Activated T-cell treated with anti-CD3 and anti-CD28 coated beads, Interleukin-2, amount 50 U/mL, for 1 hour (primary cell): ENCODE results near the gene SND1.
"Not testable (repeated sequence)": the region's sequence is repeated elsewhere in the genome, so short reads cannot be mapped to it uniquely, and the experiment has no call there.

ENCODE experiments used
- DNase-seq: peaks from one replicate; pipeline ENCODE4 v3.0.0-alpha.2; 2020

SND1 gene

DNA sequence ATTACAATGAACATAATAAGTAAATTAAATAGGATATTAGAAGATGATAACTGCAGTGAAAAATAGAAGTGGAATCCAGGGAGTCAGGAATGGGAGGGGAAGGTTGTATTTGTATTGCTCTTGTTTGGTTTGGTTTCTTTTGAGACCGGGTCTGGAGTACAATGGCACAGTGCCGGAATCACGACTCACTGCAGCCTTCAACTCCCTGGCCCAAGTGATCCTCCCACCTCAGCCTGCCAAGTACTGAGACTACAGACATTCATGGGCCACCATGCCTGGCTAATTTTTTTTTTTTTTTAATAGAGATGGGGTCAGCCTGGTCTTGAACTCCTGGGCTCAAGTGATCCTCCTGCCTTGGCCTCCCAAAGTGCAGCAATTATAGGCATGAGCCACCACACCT lies 439.1 kb downstream of the SND1 start:
- no peak for DNase-seq

DNA sequence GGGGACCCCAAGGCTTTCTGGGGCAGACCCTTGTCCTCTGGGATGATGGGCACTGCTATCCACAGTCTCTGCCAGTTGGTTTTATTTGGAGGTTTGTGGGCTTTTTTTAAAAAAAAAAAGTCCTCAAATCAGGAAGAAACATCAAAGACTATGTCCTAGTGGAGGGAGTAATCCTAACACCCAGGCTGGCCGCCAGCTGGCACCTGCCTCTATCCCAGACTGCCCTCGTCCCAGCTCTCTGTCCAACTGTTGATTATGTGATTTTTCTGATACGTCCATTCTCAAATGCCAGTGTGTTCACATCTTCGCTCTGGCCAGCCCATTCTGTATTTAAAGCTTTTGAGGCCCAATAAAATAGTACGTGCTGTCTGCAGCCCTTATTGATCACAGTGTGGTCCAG lies 440.2 kb downstream of the SND1 start:
- no peak for DNase-seq

DNA sequence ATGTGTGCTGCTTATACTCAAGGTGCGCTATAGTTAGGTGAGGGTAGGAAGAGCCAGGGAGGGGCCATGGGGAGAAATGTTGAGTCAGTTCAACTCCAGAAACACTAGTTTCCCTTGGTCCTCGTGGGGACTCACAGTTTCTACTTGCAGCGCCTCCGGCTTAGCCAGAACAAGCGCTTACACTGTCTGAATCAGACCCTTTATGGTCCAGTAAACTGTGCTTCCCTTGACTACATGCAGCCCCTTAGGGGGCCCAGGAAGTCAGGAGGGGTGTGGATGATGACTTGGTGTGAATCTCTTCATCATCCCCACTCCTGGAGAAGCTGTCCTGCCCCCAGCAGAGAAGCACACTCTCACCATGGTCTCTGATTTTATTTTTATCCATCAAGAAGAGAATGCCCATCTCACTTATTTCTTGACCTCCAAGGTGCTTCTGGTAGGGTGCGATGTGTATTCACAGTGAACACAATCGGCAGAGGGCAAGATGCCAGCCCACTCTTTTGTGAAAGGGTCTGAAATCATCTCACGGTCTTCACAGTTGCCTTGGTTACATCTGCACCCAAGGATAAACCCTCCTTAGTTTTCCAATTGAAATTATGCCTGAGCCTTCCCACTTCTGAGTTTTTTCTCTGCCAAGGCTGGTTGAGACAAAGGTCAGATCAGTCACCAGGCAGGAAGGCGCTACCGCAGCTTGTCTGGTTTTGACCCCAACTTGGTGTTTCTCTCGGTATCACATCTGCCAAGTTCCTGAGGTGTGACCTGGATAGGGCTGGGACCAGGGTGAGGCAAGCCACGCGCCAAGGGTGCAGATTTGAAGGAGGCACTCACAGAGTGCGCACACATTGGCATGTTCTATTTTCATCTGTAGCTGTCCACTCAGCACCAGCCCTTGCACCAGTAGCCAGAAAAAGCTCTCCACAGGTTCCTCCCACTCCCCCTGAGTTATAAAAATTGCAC lies 441.9 kb downstream of the SND1 start:
- DNase-seq, result no peak

DNA sequence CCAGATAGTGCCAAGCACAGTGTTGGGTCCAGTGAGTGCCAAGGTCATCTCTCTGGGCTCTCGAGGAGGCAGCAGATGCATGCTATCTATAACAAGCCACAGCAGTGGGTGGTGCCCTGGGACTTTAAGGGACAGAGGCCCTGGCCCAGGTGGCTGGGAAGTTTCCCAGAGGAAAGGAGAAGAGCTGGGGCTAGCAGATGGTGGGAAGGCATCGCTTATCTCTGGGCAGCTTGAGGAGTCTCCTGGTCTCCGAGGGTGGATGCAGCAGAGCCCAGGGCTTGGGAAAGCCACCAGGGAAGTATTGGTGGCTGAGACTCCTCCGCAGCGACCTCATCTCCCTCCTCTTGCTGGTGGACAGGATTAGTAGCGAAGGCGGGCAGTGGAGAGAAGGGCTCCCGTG lies 442.7 kb downstream of the SND1 start:
- no peak for DNase-seq

DNA sequence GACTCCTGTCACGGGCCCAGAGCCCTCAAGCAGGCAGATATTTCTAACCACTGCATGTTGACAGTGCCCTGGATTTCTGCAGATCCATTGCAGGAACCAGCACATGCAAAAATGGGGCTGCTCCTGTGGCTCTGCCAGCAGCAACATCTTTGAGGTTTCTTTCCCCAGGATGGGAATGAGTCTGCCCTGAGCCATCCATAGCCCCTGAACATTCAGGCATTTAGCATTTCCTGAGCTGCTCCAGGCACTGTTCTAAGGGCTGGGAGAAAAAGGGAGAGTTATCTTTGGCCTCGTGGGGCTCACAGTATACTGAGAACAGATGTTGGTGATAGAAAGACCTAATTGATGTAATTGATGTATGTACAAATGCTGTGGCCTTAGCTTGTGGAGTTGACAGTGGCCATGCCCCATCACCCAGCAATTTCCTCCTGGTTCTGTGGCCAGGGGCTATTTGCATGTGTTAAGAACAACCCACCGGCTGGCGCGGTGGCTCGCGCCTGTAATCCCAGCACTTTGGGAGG lies 445.3 kb downstream of the SND1 start:
- no peak for DNase-seq

DNA sequence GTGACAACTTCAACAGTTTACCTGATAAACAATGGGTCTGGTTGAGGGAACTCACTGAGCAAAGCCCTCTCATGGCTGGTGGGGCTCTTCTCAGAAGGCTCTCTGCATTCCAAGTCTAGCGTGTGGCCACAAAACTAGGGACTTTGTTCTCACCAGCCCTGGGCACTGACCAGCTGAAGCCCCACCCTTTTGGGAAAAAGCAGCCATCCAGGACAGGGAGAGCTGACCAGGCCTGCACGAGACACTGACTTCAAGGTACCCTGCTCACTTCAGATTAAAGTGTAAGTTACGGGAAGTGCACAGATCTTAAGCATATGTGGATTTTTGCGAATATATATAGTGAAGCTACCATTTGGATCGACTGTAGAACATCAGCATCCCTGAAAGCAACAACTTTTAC lies 446.6 kb downstream of the SND1 start:
- DNase-seq, result no peak

DNA sequence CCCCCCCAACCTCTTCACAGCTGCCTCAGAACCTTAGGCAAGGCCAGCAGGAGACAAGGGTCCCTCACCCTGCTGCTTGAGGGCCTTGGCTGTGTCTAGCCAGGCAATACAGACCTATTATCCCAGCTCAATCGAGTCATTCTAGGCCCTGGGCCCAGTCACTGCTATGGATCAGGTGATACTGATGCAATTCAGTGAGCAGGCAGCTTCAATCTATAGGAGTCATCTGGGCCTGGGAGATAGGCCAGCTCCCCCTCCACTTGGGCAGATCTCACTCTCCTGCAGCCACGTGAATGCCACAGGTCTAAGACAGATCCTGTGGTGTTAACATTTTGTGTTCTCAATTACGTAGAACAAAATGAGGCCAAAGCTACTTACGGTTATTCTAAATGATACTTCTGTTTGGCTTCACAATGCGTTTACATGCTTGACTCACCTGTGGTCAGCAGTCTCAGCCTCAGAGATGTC lies 447.2 kb downstream of the SND1 start:
- DNase-seq, result no peak

DNA sequence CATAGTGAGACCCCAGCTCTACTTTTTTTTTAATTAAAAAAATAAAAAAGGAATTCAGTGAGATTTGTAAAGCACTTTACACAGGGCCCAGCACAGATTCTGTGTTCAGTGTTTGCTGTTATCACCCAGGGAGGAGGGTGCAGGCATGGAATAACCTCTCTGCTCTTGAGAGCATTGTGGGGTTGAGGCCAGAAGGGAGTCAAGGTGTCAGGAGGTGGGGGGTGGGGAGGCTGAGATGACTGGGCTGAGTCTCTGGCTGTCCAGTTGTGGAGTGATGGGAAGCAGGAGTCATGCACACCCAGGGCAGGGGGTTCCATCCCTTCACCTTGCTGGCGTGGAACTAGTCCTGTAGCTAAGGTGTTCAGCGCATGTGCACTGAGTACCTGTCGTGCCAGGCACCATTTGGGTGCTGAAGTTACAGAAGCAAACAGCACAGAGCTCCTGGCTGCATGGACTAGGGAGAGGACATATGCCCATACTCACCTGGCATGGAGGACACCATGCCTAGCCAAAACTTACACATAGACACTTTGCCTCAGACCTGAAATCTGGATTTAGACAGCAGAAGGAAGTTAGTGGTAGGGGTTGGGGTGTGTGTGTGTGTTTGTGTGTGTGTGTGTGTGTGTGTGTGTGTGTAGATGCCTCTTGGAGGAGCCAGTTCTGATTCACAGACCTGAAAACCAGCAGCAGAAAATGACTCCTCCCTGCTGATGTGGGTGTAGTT lies 448.4 kb downstream of the SND1 start:
- no peak for DNase-seq

DNA sequence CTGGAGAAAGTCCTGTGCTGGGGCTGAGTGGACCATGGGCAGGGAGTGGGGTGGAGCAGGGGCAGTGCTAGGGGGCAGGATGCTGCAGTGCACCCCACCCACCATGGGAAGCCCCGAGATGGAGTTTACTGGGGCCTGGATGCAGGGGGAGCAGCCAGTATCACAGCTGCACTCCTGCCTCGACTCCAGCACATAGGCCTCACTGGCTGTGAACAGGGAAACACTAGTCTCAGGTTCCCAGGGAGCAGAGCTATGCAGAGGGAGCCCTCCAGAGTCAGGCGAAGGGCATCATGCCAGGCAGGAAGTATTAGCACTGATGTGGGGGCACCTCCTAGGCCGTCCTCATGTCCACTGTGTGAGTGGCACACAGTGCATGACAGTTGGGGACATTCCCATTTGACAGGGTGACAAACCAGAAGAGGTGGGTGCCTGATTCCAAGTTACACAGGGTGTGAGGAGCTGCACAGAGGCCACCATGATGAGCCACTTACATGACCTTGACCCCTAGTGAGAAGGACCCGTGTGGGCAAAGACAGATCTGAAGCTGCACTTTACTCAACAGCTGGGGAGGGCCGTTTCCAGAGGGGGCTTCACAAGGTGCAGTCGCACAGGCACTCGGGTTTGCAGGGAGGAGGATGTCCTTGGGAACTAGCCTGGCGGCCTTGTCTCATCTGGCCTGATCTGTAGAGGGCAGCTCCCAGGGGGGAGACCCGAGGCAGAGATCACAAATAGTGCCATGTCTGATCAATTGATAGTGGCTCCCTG lies 449.1 kb downstream of the SND1 start:
- DNase-seq, result no peak

DNA sequence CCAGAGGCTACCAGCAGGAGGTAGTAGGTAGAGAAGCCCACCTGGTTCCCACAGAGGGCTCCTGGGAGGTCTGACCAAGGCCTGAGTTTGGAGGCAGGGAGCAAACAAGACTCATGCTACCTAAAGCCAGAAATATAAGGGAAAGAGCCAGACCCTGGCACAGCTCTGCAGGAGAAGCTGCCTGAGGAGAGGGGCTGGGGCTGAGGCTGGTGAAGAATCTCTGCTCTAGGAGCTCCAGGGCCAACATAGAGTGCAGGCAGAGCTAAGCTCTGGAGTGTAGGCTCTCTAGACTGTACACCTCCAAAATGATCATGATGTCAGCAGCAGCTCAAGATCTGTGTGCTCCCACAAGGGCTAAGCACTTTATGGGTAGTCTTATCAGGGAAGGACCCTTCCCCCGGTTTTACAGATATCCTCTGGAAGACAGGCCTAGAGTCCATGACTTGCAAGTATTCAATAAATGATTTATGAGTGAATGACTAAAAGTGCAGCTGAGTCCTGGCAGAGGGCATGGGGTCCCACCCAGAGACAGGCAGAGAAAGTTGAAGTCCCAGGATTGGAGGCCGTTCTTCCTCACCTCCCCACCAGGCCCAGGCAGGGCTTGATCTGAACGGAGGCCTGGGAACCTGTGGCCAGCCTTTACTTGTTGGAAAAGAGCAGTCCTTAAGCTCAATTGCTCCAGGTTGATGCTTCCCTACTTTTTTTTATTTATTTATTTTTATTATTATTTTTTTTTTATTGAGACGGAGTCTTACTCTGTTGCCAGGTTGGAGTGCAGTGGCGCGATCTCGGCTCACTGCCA lies 450.7 kb downstream of the SND1 start:
- no peak for DNase-seq

DNA sequence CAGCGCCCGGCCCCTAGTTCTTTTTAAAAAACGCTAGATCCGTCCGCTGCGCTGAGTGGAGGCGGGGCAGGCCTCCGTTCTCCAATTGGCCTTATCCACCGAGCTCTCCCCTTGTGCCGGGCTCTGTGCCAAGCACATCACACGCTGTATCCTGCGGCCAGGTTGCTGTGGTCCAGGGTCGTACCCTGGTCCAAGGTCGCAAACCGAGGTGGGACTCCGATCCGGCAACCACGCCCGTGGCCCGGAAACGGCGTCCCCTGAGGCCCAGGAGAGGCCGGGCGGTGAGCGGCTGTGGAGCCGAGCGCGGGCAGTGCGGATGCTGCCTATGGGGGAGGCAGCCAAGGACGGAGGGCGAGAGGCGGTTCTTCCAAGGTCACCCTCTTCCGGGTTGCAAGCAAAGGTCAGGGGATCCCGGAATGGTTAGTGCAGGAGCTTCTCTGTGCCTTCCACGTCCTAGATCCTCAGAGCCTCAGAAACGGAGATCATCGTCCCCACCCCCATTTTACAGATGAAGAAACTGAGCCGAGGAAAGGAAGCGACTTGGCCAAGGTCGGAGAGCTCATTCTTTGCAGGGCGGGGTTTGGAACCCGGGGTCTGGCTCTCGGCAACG lies 451.6 kb downstream of the SND1 start:
- DNase-seq, result no peak

DNA sequence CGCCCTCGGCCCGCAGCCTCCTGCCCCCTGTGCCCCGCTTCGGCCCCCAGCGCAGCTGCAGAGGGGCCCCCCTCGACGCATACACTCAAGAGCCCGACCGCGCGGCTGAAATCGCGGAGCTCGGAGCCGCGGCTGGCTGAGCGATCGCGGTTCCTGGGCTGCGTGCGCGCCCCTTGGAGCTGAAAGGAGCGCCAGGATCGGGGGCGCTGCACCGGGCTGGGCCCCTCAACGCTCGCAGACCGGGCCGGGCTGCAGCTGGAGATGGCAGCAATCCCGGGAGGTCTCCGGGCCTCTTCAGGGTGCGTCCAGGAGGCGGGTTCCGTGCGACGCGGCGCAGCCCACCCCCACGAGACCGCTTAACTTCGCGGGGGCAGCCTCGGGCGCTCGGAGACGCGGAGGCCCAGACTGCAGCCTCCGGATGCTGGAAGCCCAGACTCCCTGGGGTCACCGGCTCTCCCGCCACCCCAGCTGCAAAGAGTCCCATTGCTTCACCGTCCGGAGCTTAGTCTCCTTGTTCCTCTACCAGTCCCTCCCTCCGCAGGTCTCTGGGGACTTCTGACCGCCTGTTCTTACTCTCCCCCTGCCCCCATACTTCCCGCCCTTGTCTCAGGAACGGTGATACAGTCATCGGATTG lies 452.2 kb downstream of the SND1 start:
- DNase-seq, result peak; percentile 35

DNA sequence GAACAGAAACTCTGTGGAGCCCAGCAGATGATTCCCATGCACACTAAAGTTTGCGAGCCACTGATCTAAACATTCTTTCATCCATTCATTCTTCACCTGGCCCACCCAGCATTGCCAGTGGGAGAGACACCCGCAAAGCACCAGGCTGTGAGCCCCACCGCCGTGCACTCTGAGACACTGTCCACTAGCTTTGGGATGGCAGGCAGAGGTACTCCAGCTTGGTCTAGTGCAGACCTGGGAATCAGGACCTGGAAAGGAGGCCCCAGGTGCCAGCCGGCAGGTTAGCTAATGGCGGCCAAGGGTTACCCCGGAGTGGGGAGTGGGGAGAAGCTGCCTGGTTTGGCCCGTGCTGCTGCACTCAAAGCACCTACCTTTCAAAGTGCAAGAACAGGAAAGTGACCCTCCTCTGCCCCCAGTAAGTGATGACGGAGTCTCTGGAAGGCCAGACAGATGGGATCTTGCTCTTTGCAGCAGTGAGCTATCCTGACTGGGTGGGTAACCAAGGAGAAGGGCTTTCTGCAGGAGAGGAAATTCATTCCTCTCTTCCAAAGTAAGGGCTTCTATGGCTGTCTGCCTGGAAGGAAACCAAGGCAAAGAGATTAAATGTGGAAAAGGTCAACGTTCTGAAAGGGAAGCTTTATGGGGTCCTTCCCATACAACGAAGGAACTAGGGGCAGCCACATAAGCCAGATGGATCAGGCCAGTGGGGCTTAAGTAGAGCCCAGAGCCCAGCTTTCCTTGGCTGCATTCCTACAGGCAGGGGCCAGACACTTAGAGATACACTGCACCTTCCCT lies 453.4 kb downstream of the SND1 start:
- DNase-seq, result no peak

DNA sequence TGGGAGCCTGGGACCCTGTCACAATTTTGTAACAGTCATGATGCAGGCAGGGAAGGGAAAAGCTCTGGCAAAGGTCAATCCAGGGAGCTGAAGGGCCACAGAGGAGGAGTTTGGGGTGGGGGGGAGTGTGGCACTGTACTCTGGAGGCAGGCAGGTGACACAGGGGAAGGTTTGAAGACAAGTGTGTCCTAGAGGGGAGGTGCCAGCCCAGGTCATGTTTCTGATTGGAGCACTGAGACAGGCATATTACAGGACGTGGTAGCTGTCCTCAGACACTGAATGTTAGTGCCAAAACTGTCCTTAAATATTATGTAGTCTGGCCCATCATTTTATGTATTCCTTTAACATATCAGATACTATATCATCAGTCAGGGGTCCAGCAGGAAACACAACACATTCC lies 454.8 kb downstream of the SND1 start:
- no peak for DNase-seq

DNA sequence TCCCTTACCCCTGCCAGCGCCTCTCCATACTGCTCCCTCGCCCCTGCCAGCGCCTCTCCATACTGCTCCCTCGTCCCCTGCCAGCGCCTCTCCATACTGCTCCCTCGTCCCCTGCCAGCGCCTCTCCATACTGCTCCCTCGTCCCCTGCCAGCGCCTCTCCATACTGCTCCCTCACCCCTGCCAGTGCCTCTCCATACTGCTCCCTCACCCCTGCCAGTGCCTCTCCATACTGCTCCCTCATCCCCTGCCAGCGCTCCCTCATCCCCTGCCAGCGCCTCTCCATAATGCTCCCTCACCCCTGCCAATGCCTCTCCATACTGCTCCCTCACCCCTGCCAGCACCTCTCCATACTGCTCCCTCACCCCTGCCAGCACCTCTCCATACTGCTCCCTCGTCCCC lies 455.5 kb downstream of the SND1 start:
- DNase-seq, result not testable (repeated sequence)

DNA sequence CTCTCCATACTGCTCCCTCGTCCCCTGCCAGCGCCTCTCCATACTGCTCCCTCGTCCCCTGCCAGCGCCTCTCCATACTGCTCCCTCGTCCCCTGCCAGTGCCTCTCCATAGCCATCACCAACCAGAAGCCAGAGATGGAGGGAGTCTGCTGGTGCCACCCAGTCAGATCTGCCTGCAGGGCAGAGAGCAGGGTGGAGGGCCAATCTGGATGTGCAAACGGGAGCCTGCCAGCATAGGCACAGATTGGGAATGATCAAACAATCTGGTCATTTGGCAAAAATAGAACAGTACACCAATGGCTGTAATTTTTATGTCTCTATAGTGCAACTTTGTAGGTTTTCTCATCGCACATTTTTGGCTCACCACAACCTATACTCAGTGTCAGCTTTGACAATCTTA lies 456.1 kb downstream of the SND1 start:
- DNase-seq, result no peak

DNA sequence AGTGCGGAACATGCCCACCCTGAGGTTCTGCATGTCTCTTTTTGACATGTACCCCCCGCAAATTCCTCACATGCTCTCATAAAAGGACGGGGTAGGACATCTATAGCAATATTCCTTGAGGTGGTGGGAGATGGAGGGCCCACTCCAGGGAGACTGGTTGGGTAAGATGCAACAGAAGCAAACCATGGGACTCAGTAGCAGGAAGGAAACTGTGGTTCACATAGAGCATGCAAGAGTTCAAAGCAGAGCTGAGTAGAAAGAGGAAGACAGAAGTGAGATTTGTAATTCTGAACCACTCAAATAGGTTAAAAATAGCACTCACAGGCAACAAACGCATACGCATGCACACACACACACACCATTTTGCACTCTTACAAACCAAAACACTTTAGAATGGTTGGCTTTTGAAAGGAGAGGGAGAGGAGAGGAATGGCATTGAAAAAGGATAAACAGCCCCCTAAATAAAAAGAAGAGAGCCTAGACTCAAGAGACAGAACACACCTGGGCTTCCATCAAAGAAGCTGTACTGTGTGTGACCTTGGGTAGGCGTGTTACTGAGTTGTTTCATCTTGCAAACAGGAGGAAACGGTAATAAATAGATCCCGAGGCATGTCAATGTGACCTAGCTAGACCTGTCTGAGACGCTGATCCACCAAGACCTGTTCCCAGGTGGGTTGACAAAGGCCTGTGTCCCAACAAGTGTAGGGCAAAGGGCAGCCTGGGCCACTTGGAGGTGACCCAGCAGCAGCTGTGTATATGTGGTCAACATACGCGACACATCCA lies 456.8 kb downstream of the SND1 start:
- DNase-seq, result no peak

DNA sequence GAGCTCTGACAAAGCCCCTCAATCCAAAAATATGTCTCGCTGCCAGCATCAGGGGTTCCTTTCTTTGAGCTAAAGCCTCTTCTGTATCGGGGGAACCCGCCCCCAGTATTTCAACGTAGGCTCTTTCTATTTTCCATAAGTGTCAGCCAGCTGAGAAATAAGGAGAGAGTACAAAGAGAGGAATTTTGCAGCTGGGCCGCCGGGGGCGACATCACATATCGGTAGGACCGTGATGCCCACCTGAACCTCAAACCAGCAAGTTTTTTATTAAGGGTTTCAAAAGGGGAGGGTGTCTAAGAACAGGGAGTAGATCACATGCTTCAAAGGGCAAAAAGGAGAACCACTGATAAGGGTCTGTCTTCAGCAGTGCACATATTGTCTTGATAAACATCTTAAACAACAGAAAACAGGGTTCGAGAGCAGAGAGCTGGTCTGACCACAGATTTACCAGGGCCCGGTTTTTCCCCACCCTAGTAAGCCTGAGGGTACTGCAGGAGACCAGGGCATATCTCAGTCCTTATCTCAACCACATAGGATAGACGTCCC lies 457.5 kb downstream of the SND1 start:
- not testable (repeated sequence) for DNase-seq
